HepG2 (cell line): ENCODE results near the gene PLPP7. TPM values are rescaled to one million over a fixed set of nuclear protein-coding genes. Genes with fewer than 3 reads are reported as not detected.

Experiments
- KDM3A ChIP-seq: IDR thresholded peaks from 2 replicates; pipeline ENCODE4 v1.6.1; 2018; ENCODE audit warnings: low read depth, missing compliant biosample characterization
- MAFG ChIP-seq: sonication (generic); formaldehyde crosslinking; IDR thresholded peaks from 2 replicates; pipeline ENCODE4 v1.5.1; 2020; ENCODE audit warnings: mild to moderate bottlenecking, missing genetic modification reagents
- NBN ChIP-seq: fragments of 450-650 bp; conservative IDR thresholded peaks from 2 replicates; pipeline ENCODE4 v1.6.1; 2017
- NFYC ChIP-seq: IDR thresholded peaks from 2 replicates; pipeline ENCODE4 v1.6.1; 2016; ENCODE audit warnings: missing genetic modification reagents, missing compliant biosample characterization
- PCBP2 ChIP-seq: fragments of 200-400 bp; formaldehyde crosslinking; optimal IDR thresholded peaks from 2 replicates; pipeline ENCODE3; 2018; ENCODE audit warnings: low read length, low read depth; ENCODE audit not compliant: poor library complexity, severe bottlenecking
- SP5 ChIP-seq: IDR thresholded peaks from 2 replicates; pipeline ENCODE4 v1.6.1; 2016; ENCODE audit warnings: low read depth, borderline replicate concordance
- YEATS2 ChIP-seq: sonication (generic); formaldehyde crosslinking; IDR thresholded peaks from 2 replicates; pipeline ENCODE4 v1.4.0; 2020; ENCODE audit warnings: missing genetic modification reagents, borderline replicate concordance
- ZNF124 ChIP-seq: sonication (generic); formaldehyde crosslinking; IDR thresholded peaks from 2 replicates; pipeline ENCODE4 v1.4.0; 2020; ENCODE audit warnings: missing genetic modification reagents
- ZNF556 ChIP-seq: sonication (generic); formaldehyde crosslinking; IDR thresholded peaks from 2 replicates; pipeline ENCODE4 v1.4.0; 2020; ENCODE audit warnings: mild to moderate bottlenecking, missing genetic modification reagents, borderline replicate concordance
- polyA plus RNA-seq, 8 experiments: library from polyadenylated mRNA; depleted of rRNA in 3 of 8; stranded (reverse) in 7 of 8; unstranded in 1 of 8; fragments of >200 nt; fragmentation: Illumina TruSeq in 4 of 8; extraction: Trizol in 4 of 8; gene quantifications; 2 replicates each; pipeline versions ENCODE4 v1.2.1 to v1.2.3, GENCODE V29; 2011 to 2016; ENCODE audit warnings: low read depth in 4 of 8, missing spikeins in 1 of 8, mixed read lengths in 1 of 8; ENCODE audit not compliant: insufficient read depth in 1 of 8
- total RNA-seq, 5 experiments: library from RNA; depleted of rRNA; stranded (reverse); fragments of >200 nt; fragmentation: Illumina TruSeq; extraction: Trizol; gene quantifications; 2 replicates each; pipeline ENCODE4 v1.2.3, GENCODE V29; 2016; ENCODE audit warnings: low read depth in 1 of 5
- TF ChIP-seq, protein P1 (sequence below): IDR thresholded peaks from 2 replicates; pipeline ENCODE4 v1.6.1; 2018; ENCODE audit warnings: missing genetic modification reagents, mild to moderate bottlenecking, missing compliant biosample characterization
- TF ChIP-seq, protein P2 (sequence below): sonication (generic); formaldehyde crosslinking; IDR thresholded peaks from 2 replicates; pipeline ENCODE4 v1.4.0; 2020; ENCODE audit warnings: mild to moderate bottlenecking, missing genetic modification reagents
- TF ChIP-seq, protein P3 (sequence below): sonication (generic); formaldehyde crosslinking; IDR thresholded peaks from 2 replicates; pipeline ENCODE4 v1.4.0; 2020; ENCODE audit warnings: missing genetic modification reagents, borderline replicate concordance
- TF ChIP-seq, protein P4 (sequence below), 2 experiments: sonication (generic) in 1 of 2; formaldehyde crosslinking in 1 of 2; IDR thresholded peaks; 2 replicates each; pipeline versions ENCODE4 v1.4.0 to v1.6.1; 2018 to 2020; ENCODE audit warnings: missing genetic modification reagents in 2 of 2, borderline replicate concordance in 1 of 2, low read depth in 1 of 2, mild to moderate bottlenecking in 1 of 2, missing biosample characterization in 1 of 2
- TF ChIP-seq, protein P5 (sequence below): sonication (generic); formaldehyde crosslinking; IDR thresholded peaks from 2 replicates; pipeline ENCODE4 v1.8.1; 2023; ENCODE audit warnings: mild to moderate bottlenecking, missing genetic modification reagents

The PLPP7 gene
- total and polyA plus RNA-seq, 2 of the 13 experiments (the other 11 are each of a cell fraction or from before 2014, with no cell fraction given) = 0.33 to 1.2 TPM

DNA sequence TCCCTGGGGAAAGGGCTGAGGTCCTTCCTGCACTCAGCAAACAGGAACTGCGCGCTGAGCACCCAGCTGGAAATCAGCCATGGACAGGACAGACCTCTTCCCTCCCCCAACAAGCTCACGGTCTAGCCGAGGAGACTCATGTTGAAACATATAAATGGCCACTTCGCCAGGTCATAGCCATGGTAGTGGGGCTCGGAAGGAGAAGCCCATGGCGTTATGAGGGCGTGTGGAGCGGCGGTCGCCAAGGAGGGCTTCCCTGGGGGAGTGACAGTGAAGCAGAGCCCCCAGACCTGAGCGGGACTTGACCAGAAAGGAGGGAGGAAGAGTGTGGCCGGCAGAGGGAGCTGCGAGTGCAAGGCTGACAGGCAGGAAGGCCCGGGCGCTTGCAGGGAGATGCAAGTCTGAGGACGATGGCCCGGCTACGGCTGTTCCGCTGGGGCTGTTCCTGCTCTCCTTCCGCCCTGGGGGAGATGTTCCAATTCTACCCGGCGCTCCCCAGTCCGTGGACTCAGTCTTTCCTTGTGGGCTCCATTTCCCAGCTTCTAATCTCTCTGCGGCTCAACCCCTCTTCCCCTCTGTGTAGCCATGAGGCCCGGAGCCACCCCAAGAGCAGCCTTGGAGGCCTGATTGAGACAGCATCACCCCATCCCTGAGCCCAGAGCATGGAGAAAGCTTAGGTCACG is 60.5 kb downstream of the PLPP7 start (continued):
- TF ChIP-seq YEATS2 (CRISPR knock-in tag) (peak; percentile 42; the same call in 1 of the 2 replicates), ZNF124 (CRISPR knock-in tag) (0 out of 2 replicates have a peak, but pooled peaks have one; percentile 21), MAFG (CRISPR knock-in tag) (no peak), ZNF556 (peak; percentile 37; the same call in 1 of the 2 replicates), PCBP2 (no peak), SP5 (CRISPR knock-in tag) (no peak), KDM3A (CRISPR knock-in tag) (0 out of 2 replicates have a peak, but pooled peaks have one; percentile 72), NFYC (CRISPR knock-in tag) (no peak), NBN (no peak)
- TF ChIP-seq, protein P1, sequence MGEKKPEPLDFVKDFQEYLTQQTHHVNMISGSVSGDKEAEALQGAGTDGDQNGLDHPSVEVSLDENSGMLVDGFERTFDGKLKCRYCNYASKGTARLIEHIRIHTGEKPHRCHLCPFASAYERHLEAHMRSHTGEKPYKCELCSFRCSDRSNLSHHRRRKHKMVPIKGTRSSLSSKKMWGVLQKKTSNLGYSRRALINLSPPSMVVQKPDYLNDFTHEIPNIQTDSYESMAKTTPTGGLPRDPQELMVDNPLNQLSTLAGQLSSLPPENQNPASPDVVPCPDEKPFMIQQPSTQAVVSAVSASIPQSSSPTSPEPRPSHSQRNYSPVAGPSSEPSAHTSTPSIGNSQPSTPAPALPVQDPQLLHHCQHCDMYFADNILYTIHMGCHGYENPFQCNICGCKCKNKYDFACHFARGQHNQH (CRISPR knock-in tag) = 0 out of 2 replicates have a peak, but pooled peaks have one; percentile 41
- TF ChIP-seq, protein P2, sequence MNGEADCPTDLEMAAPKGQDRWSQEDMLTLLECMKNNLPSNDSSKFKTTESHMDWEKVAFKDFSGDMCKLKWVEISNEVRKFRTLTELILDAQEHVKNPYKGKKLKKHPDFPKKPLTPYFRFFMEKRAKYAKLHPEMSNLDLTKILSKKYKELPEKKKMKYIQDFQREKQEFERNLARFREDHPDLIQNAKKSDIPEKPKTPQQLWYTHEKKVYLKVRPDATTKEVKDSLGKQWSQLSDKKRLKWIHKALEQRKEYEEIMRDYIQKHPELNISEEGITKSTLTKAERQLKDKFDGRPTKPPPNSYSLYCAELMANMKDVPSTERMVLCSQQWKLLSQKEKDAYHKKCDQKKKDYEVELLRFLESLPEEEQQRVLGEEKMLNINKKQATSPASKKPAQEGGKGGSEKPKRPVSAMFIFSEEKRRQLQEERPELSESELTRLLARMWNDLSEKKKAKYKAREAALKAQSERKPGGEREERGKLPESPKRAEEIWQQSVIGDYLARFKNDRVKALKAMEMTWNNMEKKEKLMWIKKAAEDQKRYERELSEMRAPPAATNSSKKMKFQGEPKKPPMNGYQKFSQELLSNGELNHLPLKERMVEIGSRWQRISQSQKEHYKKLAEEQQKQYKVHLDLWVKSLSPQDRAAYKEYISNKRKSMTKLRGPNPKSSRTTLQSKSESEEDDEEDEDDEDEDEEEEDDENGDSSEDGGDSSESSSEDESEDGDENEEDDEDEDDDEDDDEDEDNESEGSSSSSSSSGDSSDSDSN = peak; percentile 66; the same call in 1 of the 2 replicates
- TF ChIP-seq, protein P3, sequence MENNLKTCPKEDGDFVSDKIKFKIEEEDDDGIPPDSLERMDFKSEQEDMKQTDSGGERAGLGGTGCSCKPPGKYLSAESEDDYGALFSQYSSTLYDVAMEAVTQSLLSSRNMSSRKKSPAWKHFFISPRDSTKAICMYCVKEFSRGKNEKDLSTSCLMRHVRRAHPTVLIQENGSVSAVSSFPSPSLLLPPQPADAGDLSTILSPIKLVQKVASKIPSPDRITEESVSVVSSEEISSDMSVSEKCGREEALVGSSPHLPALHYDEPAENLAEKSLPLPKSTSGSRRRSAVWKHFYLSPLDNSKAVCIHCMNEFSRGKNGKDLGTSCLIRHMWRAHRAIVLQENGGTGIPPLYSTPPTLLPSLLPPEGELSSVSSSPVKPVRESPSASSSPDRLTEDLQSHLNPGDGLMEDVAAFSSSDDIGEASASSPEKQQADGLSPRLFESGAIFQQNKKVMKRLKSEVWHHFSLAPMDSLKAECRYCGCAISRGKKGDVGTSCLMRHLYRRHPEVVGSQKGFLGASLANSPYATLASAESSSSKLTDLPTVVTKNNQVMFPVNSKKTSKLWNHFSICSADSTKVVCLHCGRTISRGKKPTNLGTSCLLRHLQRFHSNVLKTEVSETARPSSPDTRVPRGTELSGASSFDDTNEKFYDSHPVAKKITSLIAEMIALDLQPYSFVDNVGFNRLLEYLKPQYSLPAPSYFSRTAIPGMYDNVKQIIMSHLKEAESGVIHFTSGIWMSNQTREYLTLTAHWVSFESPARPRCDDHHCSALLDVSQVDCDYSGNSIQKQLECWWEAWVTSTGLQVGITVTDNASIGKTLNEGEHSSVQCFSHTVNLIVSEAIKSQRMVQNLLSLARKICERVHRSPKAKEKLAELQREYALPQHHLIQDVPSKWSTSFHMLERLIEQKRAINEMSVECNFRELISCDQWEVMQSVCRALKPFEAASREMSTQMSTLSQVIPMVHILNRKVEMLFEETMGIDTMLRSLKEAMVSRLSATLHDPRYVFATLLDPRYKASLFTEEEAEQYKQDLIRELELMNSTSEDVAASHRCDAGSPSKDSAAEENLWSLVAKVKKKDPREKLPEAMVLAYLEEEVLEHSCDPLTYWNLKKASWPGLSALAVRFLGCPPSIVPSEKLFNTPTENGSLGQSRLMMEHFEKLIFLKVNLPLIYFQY (CRISPR knock-in tag) = peak; percentile 32; the same call in 1 of the 2 replicates
- TF ChIP-seq, protein P4, sequence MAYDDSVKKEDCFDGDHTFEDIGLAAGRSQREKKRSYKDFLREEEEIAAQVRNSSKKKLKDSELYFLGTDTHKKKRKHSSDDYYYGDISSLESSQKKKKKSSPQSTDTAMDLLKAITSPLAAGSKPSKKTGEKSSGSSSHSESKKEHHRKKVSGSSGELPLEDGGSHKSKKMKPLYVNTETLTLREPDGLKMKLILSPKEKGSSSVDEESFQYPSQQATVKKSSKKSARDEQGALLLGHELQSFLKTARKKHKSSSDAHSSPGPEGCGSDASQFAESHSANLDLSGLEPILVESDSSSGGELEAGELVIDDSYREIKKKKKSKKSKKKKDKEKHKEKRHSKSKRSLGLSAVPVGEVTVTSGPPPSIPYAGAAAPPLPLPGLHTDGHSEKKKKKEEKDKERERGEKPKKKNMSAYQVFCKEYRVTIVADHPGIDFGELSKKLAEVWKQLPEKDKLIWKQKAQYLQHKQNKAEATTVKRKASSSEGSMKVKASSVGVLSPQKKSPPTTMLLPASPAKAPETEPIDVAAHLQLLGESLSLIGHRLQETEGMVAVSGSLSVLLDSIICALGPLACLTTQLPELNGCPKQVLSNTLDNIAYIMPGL (CRISPR knock-in tag; IDR thresholded peaks at IDR 0.05; ENCODE audit: borderline replicate concordance in 1 of 2, low read depth in 1 of 2) = peak; percentile 74 to 85; a peak in 2 of 4 replicates
- TF ChIP-seq, protein P5, sequence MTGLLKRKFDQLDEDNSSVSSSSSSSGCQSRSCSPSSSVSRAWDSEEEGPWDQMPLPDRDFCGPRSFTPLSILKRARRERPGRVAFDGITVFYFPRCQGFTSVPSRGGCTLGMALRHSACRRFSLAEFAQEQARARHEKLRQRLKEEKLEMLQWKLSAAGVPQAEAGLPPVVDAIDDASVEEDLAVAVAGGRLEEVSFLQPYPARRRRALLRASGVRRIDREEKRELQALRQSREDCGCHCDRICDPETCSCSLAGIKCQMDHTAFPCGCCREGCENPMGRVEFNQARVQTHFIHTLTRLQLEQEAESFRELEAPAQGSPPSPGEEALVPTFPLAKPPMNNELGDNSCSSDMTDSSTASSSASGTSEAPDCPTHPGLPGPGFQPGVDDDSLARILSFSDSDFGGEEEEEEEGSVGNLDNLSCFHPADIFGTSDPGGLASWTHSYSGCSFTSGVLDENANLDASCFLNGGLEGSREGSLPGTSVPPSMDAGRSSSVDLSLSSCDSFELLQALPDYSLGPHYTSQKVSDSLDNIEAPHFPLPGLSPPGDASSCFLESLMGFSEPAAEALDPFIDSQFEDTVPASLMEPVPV (CRISPR knock-in tag) = no peak
